DND-41 (cell line): ENCODE measurements around the gene VENTX.

Experiments
- ATAC-seq: fragments of 200-7000 bp; cut with Tn5 transposase; 3 replicates; pipeline ENCODE4 v1.9.1; 2021; ENCODE audit warnings: low read depth; ENCODE audit not compliant: insufficient read depth
- DNase-seq: peaks from one replicate; pipeline ENCODE4 v3.0.0-alpha.2; 2020
- H2AFZ ChIP-seq: 2 replicates; pipeline ENCODE4 v1.6.0; 2012; ENCODE audit warnings: low read depth, low read length
- H3K27ac ChIP-seq: 2 replicates; pipeline ENCODE4 v1.5.1; 2012; ENCODE audit warnings: low read length, inconsistent platforms
- H3K27me3 ChIP-seq: fragments of 200-600 bp; sonication (generic); 2 replicates; pipeline ENCODE4 v1.6.0; 2012; ENCODE audit warnings: low read length, mild to moderate bottlenecking, inconsistent platforms; ENCODE audit not compliant: insufficient read depth, poor library complexity
- H3K36me3 ChIP-seq: 2 replicates; pipeline ENCODE4 v1.5.1; 2012; ENCODE audit warnings: low read length, inconsistent platforms; ENCODE audit not compliant: insufficient read depth
- H3K4me1 ChIP-seq: 2 replicates; pipeline ENCODE4 v1.5.1; 2012; ENCODE audit warnings: mild to moderate bottlenecking, low read length; ENCODE audit not compliant: insufficient read depth
- H3K4me2 ChIP-seq: 2 replicates; pipeline ENCODE4 v1.6.0; 2012; ENCODE audit warnings: mild to moderate bottlenecking, moderate library complexity, low read length, inconsistent platforms; ENCODE audit not compliant: insufficient read depth
- H3K4me3 ChIP-seq, 2 experiments: fragments of 200-600 bp in 1 of 2; shearing (Covaris generic) in 1 of 2; 2 replicates each; pipeline ENCODE4 v1.5.1; 2012 to 2016; ENCODE audit warnings: inconsistent platforms in 2 of 2, low read length in 2 of 2, mild to moderate bottlenecking in 2 of 2, low read depth in 1 of 2, moderate library complexity in 1 of 2
- H3K79me2 ChIP-seq: 2 replicates; pipeline ENCODE4 v1.6.0; 2012; ENCODE audit warnings: low read length, inconsistent platforms; ENCODE audit not compliant: insufficient read depth
- H3K9ac ChIP-seq: 2 replicates; pipeline ENCODE4 v1.6.0; 2012; ENCODE audit warnings: low read depth, mild to moderate bottlenecking, inconsistent platforms, low read length, moderate library complexity
- H3K9me3 ChIP-seq: 2 replicates; pipeline ENCODE4 v1.5.1; 2012; ENCODE audit warnings: low read length, moderate library complexity, mild to moderate bottlenecking, inconsistent platforms; ENCODE audit not compliant: insufficient read depth, severe bottlenecking
- H4K20me1 ChIP-seq: 2 replicates; pipeline ENCODE4 v1.6.0; 2012; ENCODE audit warnings: low read length; ENCODE audit not compliant: insufficient read depth
- EZH2 ChIP-seq: IDR thresholded peaks from 3 replicates; pipeline ENCODE4 v1.6.1; 2012; ENCODE audit warnings: borderline replicate concordance, low read depth, mild to moderate bottlenecking, moderate library complexity, low read length, inconsistent platforms; ENCODE audit not compliant: severe bottlenecking
- TF ChIP-seq, protein P1 (sequence below): IDR thresholded peaks from 2 replicates; pipeline ENCODE4 v1.5.1; 2012; ENCODE audit warnings: borderline replicate concordance, low read length, moderate library complexity, mild to moderate bottlenecking; ENCODE audit not compliant: poor library complexity, severe bottlenecking; ENCODE audit errors: extremely low read depth

Gene VENTX

DNA sequence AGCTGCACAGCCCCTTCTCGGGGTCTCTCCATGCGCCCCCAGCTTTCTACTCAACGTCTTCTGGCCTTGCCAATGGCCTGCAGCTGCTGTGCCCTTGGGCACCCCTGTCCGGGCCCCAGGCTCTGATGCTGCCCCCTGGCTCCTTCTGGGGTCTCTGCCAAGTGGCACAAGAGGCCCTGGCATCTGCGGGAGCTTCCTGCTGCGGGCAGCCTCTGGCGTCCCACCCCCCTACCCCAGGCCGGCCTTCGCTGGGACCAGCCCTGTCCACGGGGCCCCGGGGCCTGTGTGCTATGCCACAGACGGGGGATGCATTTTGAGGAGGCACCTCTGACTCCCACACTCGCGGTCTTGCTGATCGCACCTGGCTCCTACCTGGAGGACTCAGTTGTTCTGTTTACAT, 2.3 kb downstream of the VENTX start:
- H3K4me2 ChIP-seq = no peak overlapping the region
- TF ChIP-seq, protein P1, sequence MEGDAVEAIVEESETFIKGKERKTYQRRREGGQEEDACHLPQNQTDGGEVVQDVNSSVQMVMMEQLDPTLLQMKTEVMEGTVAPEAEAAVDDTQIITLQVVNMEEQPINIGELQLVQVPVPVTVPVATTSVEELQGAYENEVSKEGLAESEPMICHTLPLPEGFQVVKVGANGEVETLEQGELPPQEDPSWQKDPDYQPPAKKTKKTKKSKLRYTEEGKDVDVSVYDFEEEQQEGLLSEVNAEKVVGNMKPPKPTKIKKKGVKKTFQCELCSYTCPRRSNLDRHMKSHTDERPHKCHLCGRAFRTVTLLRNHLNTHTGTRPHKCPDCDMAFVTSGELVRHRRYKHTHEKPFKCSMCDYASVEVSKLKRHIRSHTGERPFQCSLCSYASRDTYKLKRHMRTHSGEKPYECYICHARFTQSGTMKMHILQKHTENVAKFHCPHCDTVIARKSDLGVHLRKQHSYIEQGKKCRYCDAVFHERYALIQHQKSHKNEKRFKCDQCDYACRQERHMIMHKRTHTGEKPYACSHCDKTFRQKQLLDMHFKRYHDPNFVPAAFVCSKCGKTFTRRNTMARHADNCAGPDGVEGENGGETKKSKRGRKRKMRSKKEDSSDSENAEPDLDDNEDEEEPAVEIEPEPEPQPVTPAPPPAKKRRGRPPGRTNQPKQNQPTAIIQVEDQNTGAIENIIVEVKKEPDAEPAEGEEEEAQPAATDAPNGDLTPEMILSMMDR = no peak
- TF ChIP-seq EZH2 = no peak
- no peak overlapping the region for H3K9ac ChIP-seq
- H2AFZ ChIP-seq = no peak overlapping the region
- 0 out of 2 replicates have a peak, but pooled peaks cover 3% of the 10 kb centered on the region for H4K20me1 ChIP-seq
- H3K36me3 ChIP-seq = no peaks in the 10 kb centered on the region
- H3K4me3 ChIP-seq = no peak overlapping the region
- no peaks in the 10 kb centered on the region for H3K79me2 ChIP-seq
- ATAC-seq (no peak), DNase-seq (no peak)
- no peaks in the 10 kb centered on the region for H3K9me3 ChIP-seq
- H3K27ac ChIP-seq = no peak overlapping the region
- H3K4me1 ChIP-seq = no peaks in the 10 kb centered on the region
- H3K27me3 ChIP-seq = no peaks in the 10 kb centered on the region

DNA sequence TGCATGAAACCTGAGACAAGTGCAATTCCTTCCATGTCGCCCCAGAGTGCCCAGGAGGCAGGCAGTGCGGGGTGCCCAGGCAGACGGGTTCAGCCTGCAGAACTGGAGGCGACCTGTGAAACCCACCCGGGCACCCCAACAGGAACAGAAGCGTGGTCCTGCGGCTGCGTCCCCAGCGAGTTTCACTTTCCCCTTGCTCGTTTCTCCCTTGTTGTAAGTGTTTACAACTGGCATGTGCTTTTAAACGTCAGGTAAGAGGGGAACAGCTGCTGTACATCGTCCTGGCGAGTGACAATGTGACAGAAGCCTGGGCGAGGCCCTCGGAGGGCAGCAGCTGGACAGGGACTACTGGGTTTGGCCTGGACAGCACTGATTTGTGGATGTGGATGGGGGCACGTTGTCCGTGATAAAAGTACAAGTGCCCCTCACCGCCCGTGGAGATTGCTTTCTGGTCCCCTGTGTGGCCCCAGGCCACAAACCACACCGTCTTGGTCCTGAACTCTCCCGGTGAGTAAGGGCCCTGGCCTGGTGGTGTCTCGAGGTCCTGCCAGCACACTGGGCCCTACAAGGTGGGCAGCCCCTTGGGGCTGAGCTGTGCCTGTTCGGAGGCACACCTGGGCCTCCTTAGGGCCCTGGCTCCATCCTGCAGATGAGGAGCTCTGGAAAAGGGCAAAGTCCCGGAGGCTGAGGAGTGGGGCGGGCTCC, 4.0 kb downstream of the VENTX start:
- TF ChIP-seq, protein P1 = no peak
- TF ChIP-seq EZH2 = no peak
- ATAC-seq (no peak), DNase-seq (no peak)
- Histone ChIP-seq H3K4me1 (no peaks in the 10 kb centered on the region), H3K4me2 (no peak overlapping the region), H3K27me3 (no peaks in the 10 kb centered on the region), H3K27ac (no peak overlapping the region), H3K9ac (no peak overlapping the region), H3K36me3 (no peaks in the 10 kb centered on the region), H3K4me3 (no peak overlapping the region), H4K20me1 (0 out of 2 replicates have a peak, but pooled peaks cover 3% of the 10 kb centered on the region), H3K79me2 (no peaks in the 10 kb centered on the region), H2AFZ (no peak overlapping the region), H3K9me3 (no peaks in the 10 kb centered on the region)

DNA sequence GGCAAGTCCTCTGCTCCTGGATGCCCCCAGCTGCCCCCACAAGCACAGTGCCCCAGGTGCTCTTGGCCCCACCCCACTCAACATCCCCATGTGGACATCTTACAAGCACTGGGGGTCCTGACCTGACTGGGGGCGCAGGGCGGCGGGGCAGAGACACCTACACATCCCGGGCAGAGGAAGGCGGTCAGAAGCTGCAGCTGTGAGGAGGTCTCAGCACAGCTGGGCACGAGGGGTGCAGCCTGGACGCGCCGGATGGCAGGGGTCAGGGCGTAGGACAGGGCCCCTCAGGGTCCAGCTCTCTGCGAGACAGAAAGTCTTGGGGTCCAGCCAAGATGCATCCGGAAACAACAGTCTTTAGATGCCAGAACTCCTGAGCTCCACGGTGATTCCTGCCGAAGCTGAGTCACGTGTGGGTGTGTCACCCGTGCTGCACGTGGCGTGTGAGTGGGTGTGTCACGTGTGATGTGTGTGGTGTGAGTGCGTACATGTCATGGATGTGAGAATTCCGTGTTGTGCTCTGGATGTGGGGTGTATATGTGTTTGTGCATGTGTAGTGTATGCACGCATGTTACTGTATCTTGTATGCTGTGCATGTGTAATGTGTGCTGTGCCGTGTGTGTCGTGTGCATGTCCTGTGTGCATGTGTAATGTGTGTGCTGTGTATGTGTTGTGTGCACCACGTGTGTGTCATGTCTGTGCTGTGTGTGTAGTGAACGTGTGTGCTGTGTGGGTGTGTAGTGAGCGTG, 5.1 kb downstream of the VENTX start:
- TF ChIP-seq EZH2 = no peak
- TF ChIP-seq, protein P1 = no peak
- Histone ChIP-seq H3K4me3 (no peak overlapping the region), H3K4me2 (no peak overlapping the region), H3K36me3 (no peaks in the 10 kb centered on the region), H3K9me3 (no peaks in the 10 kb centered on the region), H2AFZ (no peak overlapping the region), H3K9ac (no peak overlapping the region), H3K4me1 (no peaks in the 10 kb centered on the region), H3K79me2 (no peaks in the 10 kb centered on the region), H3K27ac (no peak overlapping the region), H3K27me3 (no peaks in the 10 kb centered on the region), H4K20me1 (0 out of 2 replicates have a peak, but pooled peaks cover 3% of the 10 kb centered on the region)
- DNase-seq = no peak
- no peak for ATAC-seq
